ENCODE measurements around the gene SLC16A7. TPM values are rescaled to one million over a fixed set of nuclear protein-coding genes. Genes with fewer than 3 reads are reported as not detected.

SLC16A7 gene
- total and polyA plus RNA-seq, 2 of the 8 experiments (the other 6 are each of a cell fraction or from before 2014, with no cell fraction given), result 0.74 to 4.3 TPM

- TF ChIP-seq, protein P1, sequence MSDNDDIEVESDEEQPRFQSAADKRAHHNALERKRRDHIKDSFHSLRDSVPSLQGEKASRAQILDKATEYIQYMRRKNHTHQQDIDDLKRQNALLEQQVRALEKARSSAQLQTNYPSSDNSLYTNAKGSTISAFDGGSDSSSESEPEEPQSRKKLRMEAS (IDR thresholded peaks at IDR 0.05), result no peak
- no peak for TF ChIP-seq ZNF274 (IDR thresholded peaks at IDR 0.05; ENCODE audit: borderline replicate concordance, extremely low read depth, low read length)
- TF ChIP-seq GABPA (IDR thresholded peaks at IDR 0.05; ENCODE audit: borderline replicate concordance, insufficient read depth, low read length), result no peak
- TF ChIP-seq SUZ12 (IDR thresholded peaks at IDR 0.05; ENCODE audit: low read length), result no peak
- TF ChIP-seq CEBPB (IDR thresholded peaks at IDR 0.05; ENCODE audit: low read depth, low read length), result no peak
- TF ChIP-seq SIRT6 (IDR thresholded peaks at IDR 0.05; ENCODE audit: low read length), result no peak
- no peak for TF ChIP-seq BRCA1 (IDR thresholded peaks at IDR 0.05; ENCODE audit: low read depth, low read length)
- TF ChIP-seq, protein P2, sequence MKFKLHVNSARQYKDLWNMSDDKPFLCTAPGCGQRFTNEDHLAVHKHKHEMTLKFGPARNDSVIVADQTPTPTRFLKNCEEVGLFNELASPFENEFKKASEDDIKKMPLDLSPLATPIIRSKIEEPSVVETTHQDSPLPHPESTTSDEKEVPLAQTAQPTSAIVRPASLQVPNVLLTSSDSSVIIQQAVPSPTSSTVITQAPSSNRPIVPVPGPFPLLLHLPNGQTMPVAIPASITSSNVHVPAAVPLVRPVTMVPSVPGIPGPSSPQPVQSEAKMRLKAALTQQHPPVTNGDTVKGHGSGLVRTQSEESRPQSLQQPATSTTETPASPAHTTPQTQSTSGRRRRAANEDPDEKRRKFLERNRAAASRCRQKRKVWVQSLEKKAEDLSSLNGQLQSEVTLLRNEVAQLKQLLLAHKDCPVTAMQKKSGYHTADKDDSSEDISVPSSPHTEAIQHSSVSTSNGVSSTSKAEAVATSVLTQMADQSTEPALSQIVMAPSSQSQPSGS (IDR thresholded peaks at IDR 0.05; ENCODE audit: low read length), result no peak
These were observed 19.8 kb downstream of the SLC16A7 start (continued) for GRCh38 chr12:59615392-59616165.

Measured in H1 (cell line).